HFFc6 (cell line): Measurements from ENCODE around the gene CNTNAP5. TPM values are rescaled to one million over a fixed set of nuclear protein-coding genes. Genes with fewer than 3 reads are reported as not detected.

ENCODE experiments used
- DNase-seq: peaks from one replicate; pipeline ENCODE4 v3.0.0-alpha.2; 2018
- H3K27ac Mint-ChIP-seq: 2 replicates; pipeline ENCODE4 v1.8.0; 2020; ENCODE audit warnings: mild to moderate bottlenecking, mixed read lengths
- H3K27me3 Mint-ChIP-seq: 2 replicates; pipeline ENCODE4 v1.8.0; 2021; ENCODE audit warnings: mild to moderate bottlenecking, moderate library complexity, mixed read lengths; ENCODE audit not compliant: insufficient read depth
- H3K36me3 Mint-ChIP-seq: 2 replicates; pipeline ENCODE4 v1.8.0; 2021; ENCODE audit warnings: low read depth, mixed read lengths
- H3K4me1 Mint-ChIP-seq: 2 replicates; pipeline ENCODE4 v1.8.0; 2020; ENCODE audit warnings: low read depth, mixed read lengths
- H3K4me3 Mint-ChIP-seq: 2 replicates; pipeline ENCODE4 v1.8.0; 2020; ENCODE audit warnings: mild to moderate bottlenecking, moderate library complexity, mixed read lengths
- H3K9me3 Mint-ChIP-seq: 2 replicates; pipeline ENCODE4 v1.8.0; 2020; ENCODE audit warnings: mild to moderate bottlenecking, mixed read lengths
- total RNA-seq, 6 experiments: library from RNA; stranded (reverse); fragmentation: NEBNext Ultra II Directional; extraction: Animal tissue kit (Norgen Biotek cat#: 25700); gene quantifications; 2 replicates in 1 of 6; 3 replicates in 5 of 6; pipeline ENCODE4 v1.2.3, GENCODE V29; 2021
- TF ChIP-seq, protein P1 (sequence below): fragments of 200-600 bp; sonication (generic); IDR thresholded peaks from 2 replicates; pipeline ENCODE4 v1.5.0; 2021; ENCODE audit warnings: antibody characterized with exemption, mild to moderate bottlenecking

The CNTNAP5 gene
- total RNA-seq, 6 experiments from 2014 or later = not detected

GRCh38 chr2:124797049-124797448, 772.0 kb downstream of the CNTNAP5 start:
- Mint-ChIP-seq H3K27ac (no peak overlapping the region), H3K4me3 (no peak overlapping the region), H3K27me3 (no peaks in the 10 kb centered on the region), H3K36me3 (no peaks in the 10 kb centered on the region), H3K4me1 (no peaks in the 10 kb centered on the region), H3K9me3 (peaks cover 27% of the 10 kb centered on the region)
- DNase-seq = no peak
- TF ChIP-seq, protein P1, sequence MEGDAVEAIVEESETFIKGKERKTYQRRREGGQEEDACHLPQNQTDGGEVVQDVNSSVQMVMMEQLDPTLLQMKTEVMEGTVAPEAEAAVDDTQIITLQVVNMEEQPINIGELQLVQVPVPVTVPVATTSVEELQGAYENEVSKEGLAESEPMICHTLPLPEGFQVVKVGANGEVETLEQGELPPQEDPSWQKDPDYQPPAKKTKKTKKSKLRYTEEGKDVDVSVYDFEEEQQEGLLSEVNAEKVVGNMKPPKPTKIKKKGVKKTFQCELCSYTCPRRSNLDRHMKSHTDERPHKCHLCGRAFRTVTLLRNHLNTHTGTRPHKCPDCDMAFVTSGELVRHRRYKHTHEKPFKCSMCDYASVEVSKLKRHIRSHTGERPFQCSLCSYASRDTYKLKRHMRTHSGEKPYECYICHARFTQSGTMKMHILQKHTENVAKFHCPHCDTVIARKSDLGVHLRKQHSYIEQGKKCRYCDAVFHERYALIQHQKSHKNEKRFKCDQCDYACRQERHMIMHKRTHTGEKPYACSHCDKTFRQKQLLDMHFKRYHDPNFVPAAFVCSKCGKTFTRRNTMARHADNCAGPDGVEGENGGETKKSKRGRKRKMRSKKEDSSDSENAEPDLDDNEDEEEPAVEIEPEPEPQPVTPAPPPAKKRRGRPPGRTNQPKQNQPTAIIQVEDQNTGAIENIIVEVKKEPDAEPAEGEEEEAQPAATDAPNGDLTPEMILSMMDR = no peak

GRCh38 chr2:124798551-124798950, 773.5 kb downstream of the CNTNAP5 start:
- no peaks in the 10 kb centered on the region for H3K4me1 Mint-ChIP-seq
- H3K4me3 Mint-ChIP-seq = no peak overlapping the region
- no peak overlapping the region for H3K27ac Mint-ChIP-seq
- TF ChIP-seq, protein P1 = no peak
- H3K9me3 Mint-ChIP-seq = peaks cover 37% of the 10 kb centered on the region
- H3K27me3 Mint-ChIP-seq = no peaks in the 10 kb centered on the region; the same call in 1 of the 2 replicates
- no peaks in the 10 kb centered on the region for H3K36me3 Mint-ChIP-seq
- DNase-seq = no peak

DNA sequence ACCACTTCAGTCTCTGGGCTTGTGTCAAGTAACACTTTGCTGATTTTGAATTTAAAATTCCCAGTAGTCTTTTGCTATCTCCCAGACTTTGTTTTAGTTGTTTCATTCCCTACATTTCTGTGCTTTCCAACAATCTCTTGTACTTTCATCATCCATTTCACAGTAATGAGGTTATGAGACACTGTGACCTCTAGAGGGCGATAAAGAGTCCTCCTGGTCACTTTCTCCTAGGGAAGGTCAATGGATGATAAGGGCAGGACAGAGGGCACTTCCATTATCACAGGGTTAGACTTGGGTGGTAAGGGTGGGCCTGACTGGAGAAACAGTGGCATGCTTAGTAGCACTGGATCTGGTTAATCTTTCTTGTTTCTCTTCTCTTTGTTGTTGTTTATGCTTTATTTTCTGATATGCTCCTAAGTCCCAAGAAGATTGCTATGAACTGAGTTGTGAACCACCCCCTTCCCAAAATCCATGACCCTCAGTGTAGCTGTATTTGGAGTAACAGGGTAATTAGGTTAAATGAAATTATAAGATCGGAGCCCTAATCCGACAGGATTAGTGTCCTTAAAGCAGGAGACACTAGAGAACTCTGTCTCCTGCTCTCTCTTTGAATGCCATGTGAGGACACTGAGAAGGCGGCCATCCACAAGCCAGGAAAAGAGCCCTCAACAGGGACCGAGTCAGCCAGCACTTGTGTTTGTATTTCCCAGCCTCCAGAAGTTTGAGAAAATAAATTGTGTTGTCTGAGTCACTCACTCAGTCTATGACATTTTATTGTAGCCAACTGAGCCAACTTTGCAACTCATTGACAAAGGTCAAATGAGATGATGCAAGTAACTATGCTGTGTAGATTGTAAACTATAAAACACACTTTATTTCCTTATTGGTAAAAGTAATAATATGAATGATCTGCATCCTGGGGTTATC, 779.2 kb downstream of the CNTNAP5 start:
- H3K27me3 Mint-ChIP-seq = no peaks in the 10 kb centered on the region; the same call in 1 of the 2 replicates
- no peaks in the 10 kb centered on the region for H3K4me1 Mint-ChIP-seq
- no peaks in the 10 kb centered on the region for H3K36me3 Mint-ChIP-seq
- no peak overlapping the region for H3K27ac Mint-ChIP-seq
- no peak overlapping the region for H3K4me3 Mint-ChIP-seq
- H3K9me3 Mint-ChIP-seq = peaks cover 29% of the 10 kb centered on the region
- TF ChIP-seq, protein P1 = peak; percentile 73
- peak; percentile 9 for DNase-seq

DNA sequence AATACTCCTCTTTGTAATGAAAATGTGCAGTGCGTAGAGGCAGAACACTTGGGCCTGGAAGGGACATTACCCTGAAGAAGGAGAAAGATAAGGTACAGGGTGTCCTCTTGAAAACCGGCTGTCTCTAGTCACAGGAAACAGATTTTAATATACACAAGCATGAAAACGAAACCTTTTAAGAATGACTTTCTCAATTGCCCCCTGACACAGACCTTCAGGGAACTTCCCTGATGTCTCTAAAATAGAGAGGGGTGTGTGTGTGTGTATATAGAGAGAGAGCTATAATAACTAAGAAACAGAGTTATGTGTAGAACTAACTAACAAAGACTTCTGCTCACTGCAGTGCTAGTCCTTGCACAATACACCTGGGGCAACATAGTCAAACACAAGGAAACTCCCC, 780.0 kb downstream of the CNTNAP5 start:
- Mint-ChIP-seq H3K27me3 (no peaks in the 10 kb centered on the region; the same call in 1 of the 2 replicates), H3K27ac (no peak overlapping the region), H3K36me3 (no peaks in the 10 kb centered on the region), H3K4me3 (no peak overlapping the region), H3K9me3 (peaks cover 25% of the 10 kb centered on the region), H3K4me1 (no peaks in the 10 kb centered on the region)
- no peak for DNase-seq
- TF ChIP-seq, protein P1 = no peak

DNA sequence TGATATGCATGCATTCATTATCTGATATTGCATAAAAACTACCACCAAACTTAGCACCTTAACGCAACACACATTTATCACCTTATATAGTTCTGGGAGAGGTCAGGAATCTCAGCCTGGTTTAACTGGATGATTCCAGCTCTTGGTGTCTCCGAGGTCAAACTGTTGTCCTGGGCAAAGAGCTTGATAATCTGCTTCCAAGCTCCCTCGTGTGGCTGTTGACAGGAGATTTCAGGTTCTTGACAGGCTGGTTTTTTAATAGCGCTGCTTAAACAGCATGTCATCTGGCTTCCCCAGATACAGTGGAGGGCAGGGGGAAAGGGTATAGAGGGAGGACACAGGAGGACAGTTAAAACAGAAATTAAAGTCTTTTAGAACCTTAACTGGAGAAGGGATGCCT, 785.0 kb downstream of the CNTNAP5 start:
- Mint-ChIP-seq H3K4me1 (no peaks in the 10 kb centered on the region), H3K9me3 (peaks cover 26% of the 10 kb centered on the region), H3K36me3 (0 out of 2 replicates have a peak, but pooled peaks cover 7% of the 10 kb centered on the region), H3K27ac (no peak overlapping the region), H3K4me3 (no peak overlapping the region), H3K27me3 (no peaks in the 10 kb centered on the region; the same call in 1 of the 2 replicates)
- no peak for DNase-seq
- TF ChIP-seq, protein P1 = no peak
